DMS114 treated with DMSO at 0.1 percent for 48 hours (cell line): Measurements from ENCODE around the gene SAMD11.
"Not testable (repeated sequence)": the region's sequence is repeated elsewhere in the genome, so short reads cannot be mapped to it uniquely, and the experiment has no call there.

Experiments
- DNase-seq: peaks from one replicate; lab custom pipeline; 2025; ENCODE audit not compliant: unreplicated experiment; lab: John Stamatoyannopoulos, UW

SAMD11 gene, protein sequence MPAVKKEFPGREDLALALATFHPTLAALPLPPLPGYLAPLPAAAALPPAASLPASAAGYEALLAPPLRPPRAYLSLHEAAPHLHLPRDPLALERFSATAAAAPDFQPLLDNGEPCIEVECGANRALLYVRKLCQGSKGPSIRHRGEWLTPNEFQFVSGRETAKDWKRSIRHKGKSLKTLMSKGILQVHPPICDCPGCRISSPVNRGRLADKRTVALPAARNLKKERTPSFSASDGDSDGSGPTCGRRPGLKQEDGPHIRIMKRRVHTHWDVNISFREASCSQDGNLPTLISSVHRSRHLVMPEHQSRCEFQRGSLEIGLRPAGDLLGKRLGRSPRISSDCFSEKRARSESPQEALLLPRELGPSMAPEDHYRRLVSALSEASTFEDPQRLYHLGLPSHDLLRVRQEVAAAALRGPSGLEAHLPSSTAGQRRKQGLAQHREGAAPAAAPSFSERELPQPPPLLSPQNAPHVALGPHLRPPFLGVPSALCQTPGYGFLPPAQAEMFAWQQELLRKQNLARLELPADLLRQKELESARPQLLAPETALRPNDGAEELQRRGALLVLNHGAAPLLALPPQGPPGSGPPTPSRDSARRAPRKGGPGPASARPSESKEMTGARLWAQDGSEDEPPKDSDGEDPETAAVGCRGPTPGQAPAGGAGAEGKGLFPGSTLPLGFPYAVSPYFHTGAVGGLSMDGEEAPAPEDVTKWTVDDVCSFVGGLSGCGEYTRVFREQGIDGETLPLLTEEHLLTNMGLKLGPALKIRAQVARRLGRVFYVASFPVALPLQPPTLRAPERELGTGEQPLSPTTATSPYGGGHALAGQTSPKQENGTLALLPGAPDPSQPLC

DNA sequence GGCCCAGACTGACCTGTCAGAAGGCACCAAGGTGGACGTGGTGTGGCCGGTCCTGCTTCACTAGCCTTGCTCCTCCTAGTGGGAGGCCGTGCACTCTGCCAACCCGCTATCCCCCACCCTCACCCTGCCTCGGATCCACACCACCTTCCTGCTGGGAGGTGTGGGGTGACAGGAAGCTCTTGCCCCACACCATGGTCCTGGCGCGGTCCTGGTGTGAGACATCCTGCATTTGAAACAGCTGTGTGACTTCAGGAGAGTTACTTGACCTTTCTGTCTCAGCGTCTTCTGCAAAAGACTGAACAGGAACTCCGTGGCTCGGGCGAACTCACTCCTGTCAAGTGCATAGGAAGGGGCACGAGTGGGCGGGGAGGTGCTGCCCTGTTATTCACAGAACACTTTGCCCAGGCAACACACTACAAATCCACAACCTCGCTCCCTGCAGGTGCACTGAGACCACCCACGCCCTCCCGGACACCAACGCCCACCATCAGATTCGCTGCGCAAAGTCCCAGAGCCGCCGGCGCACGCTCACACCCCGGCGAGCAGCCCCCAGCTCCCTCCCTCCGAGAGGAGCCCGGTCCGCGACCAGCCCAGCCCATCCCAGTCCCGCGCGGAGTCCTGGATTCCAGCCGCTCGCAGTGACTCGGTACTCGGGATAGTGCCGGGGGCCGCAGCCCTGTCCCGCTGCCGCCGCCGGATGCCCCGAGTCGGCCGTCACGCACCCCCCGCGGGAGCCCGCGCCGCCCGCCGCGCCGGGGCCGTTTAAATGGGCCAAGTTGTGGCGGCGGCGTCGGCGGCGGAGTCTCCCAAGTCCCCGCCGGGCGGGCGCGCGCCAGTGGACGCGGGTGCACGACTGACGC lies at the start of gene SAMD11:
TSS of gene SAMD11 (plus strand) at position 793 of the 860 bp plus-strand sequence. CDS start 509 bp downstream, outside the sequence.
- no peak for DNase-seq

DNA sequence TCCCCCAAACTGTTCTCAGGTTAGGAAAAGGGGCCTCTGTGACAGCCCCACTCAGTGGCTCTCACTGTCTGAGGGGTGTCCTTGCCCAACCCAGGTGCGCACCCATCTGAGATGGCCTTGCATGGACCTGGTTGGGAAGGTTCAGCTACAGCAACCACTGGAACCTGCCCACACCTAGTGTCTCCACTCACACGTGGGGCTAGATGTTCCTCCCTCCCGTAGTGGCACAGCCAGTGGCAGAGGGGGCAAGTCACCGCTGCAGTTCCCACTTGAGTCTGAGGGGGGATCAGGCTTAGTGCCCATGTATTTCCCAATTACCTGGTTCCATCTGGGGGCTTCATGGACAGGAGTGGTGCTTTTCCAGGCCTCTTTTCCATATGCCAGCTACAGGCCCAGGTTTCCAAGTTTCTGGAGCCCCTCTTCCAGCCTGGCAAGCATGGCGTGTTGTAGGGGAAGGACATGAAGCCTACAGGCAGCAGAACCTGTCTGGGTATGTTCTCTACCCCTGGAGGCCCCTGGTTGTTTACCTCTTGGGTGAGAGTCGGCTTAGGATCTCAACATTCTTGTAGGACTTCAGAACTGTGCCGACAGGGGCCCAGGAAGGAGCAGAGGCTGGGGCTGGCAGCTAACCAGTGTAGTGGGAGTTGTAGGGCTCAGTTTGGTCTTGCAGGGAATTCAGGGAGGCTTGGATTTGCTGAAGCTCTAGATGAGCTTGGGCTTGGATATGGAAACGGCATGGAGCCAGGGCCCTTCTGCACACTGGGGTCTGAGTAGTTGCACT lies 47.1 kb upstream of the SAMD11 start:
- DNase-seq: not testable (repeated sequence)

DNA sequence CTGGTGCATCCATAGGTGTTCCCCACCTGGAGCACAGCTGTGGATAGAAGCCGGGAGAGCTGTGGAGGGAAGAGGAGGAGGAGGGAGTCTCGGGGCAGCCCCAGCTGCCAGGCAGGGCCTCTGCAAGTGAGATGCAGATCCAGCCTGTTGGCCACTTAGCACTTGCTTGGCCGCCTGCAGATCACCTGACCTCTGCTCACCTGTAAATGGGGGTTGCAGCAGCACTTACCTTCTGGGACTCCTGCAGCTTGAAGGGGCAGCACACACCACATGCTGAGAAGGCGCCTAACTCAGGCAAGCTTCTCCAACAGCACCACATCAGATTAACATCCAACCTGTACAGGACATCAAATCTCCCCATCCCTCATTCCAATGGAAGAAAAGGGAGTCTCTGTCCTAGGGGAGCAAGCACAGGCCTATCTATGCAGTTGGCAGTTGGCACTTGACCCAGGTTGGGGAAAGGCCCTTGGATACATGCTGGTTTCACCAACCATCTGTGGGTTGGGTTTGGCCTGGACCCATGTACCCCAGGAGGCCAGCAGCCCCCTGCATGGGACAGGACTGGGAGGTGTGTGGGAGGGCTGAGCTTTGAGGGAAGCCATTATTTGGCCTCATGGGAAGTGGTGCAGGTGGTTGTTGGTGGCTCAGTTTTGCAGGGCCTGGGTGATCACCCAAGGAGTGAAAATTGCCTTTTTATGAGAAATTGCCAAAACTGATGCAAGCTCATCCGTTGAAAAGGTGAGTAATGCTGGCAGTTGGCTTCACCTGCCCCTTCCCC lies 46.3 kb upstream of the SAMD11 start:
- DNase-seq: not testable (repeated sequence)

DNA sequence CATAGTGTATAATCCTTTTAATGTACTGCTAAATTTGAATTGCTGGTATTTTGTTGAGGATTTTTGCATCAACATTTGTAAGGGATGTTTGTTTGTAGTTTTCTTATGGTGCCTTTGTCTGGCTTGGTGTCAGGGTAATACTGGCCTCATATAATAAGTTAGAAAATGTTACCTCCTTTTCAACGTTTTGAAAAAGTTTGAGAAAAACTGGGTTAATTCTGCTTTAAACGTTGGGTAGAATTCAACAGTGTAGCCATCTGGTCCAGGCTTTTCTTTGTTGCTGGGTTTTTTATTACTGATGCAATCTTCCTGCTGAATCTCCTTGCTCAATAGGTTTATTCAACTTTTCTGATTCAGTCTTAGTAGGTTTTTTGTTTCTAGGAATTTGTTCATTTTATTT lies 43.2 kb upstream of the SAMD11 start:
- DNase-seq: not testable (repeated sequence)

DNA sequence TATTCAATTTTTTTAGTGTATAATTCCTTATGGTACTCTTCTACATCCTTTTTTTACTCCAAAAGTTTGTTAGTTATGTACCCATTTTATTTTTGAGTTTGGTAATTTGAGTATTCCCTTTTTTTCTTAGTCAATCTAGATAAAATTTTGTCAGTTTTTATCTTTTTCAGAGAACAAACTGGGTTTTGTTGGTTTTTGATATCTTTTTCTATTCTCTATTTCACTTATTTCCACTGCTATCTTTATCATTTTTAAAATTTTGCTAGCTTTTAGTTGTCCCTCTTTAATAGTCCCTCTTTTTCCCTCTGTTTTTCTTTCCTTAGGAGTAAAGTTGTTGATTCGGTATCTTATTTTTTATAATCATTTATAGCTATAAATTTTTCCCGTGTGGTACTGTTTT lies 42.8 kb upstream of the SAMD11 start:
- not testable (repeated sequence) for DNase-seq

DNA sequence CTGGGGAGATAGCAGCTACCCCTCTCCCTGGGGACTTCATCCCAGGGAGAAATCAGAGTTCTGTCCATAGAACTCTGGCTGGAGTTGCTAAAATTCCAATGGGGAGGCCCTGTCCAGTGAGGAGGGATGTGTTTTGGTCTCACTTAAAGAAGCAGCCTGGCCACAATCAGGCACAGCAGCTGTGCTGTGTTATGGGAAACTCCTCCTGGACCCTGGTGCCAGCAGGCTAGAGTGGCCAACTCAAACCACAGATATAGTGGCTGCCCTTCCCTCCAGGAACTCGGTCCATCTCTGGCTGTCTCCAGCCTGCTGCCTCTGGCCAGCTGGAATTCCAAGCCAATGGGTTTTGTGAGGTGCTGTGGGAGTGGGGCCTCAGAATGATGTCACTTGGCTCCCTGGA lies 37.4 kb upstream of the SAMD11 start:
- no peak for DNase-seq

DNA sequence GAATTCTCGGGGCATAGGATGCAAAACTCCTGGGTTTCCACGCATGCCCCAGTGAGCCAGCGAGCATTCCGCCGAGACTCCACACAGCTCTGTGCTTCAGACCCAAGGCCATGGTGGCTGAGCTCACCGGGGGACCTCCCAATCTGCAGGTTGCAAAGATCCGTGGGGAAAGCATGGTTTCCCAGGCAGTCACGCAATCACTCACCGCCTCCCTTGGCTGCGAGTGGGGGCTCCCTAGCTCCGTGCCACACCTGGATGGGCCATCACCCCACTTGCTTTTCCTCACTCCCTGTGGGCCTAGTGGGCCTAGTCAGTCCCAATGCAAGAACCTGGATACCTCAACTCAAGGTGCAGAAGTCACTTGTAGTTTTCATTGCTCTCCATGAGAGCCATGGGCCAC lies 37.0 kb upstream of the SAMD11 start:
- no peak for DNase-seq

DNA sequence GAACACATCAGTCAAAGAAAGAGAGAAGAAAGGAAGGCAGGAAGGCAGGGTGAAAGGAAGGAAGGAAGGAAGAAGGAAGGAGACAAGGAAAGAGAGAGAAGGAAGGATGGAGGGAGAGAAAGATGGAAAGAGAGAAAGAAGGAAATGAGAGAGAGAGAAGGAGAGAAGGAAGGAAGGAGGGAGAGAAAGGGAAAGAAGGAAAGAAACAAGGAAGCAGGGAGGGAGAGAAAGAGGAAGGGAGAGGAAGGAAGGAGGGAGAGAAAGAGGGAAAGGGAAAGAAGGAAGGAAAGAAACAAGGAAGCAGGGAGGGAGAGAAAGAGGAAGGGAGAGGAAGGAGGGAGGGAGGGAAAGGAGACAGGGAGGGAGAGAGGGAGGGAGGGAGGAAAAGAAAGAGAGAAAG lies 35.4 kb upstream of the SAMD11 start:
- DNase-seq: no peak

DNA sequence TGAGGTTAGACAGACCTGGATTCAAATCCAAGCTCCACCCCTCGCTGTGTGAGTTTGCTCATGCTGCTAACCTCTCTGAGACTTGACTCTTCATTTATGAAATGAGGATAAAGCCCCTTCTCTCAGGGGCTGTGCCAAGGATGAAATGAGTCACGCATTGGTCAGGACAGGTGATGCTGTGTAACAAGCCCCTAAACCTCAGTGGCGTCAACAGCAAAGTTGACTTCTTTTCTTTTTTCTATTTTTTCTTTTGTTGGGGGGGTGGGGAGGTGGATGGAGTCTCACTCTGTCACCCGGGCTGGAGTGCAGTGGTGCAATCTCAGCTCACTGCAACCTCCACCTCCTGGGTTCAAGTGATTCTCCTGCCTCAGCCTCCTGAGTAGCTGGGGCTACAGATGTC lies 33.9 kb upstream of the SAMD11 start:
- not testable (repeated sequence) for DNase-seq

DNA sequence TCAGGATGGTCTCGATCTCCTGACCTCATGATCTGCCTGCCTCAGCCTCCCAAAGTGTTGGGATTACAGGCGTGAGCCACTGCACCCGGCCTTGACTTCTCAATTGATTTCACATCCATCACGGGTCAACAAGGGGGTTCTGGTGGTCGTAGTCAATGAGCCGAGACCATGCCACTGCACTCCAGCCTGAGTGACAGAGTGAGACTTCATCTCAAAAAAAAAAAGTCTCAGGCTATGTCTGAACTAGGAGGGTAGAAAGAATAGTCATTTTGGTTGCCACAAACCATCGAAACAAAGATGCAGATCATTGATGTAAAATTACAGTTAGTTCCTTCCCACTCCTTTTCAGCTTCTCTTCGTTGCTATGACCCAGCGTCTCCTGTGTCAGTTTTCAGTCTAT lies 33.5 kb upstream of the SAMD11 start:
- not testable (repeated sequence) for DNase-seq

DNA sequence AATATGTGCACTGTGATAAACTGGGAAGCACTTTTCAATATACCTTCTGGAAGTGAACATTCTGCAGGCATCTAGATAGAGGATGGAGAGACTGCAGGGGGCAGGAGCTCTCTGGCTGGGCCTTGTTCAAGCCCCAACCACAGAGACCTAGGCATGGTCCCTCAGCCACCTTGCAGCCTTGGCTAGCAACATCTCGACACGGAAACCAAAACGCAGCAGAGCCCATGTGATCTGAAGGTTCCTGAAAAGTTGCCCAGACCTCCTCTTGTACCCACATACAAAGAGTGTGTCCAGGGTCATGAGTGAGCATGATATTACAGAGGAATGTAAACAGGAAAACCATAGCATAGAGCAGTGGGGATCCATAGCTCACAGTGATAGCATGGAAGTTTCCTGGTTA lies 33.1 kb upstream of the SAMD11 start:
- DNase-seq: no peak

DNA sequence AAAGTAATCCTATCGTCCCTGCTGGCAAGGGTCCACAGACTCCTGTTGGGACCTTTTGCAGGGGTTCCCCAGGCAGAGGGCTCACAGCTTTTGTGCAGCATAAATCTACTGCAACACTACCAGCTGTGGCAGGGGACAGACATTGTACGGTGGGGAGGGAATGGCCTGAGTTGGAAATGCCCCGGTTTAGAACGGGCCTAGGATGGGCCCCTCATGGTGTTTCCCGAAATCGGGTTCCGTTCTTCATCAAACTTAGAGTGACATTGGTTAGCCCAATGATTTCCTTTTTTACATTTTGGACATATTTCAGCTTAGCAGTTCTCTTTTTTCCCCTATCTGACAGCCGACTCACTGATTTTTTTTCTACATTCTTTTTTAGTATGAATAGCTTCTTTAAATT lies 26.5 kb upstream of the SAMD11 start:
- no peak for DNase-seq

DNA sequence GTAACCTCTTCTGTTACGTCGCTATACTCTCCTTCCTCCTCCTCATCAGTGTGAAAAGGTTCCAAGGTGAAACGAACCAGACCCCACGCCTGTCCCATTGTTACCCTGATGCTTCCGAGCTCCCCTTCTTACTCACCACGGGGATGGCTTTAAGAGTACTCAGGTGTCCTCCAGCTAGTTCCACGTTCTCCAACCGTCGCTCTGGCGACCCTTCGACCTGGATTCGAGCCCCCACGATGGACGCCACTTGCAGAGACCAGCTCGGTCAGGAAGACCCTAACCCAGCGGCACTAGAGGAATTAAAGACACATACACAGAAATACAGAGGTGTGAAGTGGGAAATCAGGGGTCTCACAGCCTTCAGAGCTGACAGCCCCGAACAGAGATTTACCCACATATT lies 25.8 kb upstream of the SAMD11 start:
- DNase-seq: not testable (repeated sequence)

DNA sequence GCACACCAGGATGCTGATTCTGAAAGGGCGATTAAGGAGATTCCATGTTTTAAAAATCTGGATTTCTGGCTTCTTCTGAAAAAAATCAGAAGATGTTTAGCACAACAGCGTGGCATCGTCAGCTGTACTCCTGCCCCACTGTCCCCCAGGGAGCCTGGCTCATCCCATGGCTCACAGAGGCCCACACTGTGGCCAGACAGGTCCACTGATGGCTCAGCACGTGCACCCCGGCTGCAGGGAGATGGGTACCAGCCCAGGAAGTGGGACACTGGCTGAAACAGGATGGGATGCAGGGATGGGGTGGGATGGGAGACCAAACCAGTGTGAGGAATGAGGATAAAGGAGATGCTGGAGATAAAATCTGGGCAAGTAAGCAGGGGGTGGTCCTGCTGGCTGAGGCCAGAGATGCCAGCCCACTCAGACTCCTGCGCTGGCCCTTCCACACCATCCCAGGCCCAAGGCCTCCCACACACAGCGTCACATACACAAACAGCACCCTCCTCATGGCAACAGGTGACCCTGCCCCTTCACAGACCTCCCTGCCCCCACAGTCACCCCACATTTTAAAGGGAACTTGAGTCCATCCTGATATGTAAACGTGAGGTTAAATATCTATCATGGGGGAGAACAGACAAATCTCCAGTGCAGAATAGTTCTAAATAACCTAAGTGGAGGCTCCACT lies 23.9 kb upstream of the SAMD11 start:
- DNase-seq: no peak

DNA sequence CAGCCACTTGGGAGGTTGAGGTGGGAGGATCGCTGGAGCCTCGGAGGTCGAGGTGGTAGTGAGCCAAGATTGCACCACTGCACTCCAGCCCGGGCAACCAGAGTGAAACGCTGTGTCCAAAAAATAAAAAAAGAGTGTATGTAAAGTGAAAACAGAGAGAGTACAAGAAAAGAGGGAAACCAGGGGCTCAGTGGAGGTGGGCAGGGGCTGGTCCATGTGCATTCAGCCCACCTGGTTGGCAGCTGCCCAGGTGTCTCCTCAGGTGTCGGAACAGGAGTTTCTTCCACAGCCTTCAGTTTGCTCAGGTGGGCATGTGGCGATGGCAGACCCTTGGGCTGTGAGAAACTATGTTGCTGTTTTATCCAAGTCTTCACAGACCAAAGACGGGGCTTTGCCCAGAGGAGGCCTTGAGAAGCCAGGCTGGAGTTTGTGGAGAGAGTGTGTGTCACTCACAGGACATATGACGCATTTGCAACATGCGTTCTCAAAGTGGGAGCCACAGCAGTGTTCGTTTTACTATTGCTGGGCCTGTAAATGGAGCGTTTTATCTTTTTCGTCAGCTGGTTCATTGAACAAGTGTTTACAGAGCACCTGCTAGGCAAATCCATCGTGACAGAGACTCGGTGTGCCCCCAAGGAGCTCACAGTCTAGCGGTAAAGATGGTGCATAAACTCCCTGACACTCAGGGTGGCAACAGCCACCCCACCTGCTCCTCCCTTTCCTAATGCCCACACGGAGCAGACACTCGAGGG lies 22.4 kb upstream of the SAMD11 start:
- no peak for DNase-seq

DNA sequence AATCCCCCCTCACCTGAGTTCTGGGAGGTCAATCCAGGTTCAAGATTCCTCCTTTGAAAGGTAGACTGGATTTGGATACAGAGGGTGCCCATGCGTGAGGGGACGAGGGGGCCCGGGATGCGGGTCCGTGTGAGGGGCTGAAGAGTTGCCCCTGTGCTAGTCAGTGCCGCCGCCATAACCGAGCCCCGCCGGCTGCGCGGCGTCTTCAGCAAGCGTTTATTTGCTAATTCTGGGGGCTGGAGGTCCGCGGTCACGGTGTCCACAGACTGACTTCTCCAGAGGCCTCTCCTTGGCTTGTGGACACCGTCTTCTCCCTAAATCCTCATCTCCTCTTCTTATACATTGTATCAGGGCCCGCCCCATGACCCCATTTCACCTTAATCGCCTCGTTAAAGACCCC lies 20.9 kb upstream of the SAMD11 start:
- no peak for DNase-seq

DNA sequence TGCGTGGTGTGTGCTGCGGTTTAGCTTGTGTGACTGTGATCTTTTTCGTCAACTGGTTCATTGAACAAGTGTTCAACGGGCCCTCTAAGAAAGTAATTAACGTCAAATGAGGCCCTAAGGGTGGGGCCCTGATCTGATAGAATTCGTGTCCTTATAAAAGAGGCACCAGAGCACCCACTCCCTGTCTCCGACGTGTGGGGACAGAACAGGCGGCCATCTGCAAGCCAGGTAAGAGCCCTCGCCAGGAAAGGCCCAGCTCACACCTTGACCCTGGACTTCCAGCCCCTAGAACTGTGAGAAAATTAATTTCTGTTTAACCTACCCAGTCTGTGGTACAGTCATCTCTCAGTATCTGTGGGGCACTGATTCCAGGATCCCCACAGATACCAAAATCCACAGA lies 20.4 kb upstream of the SAMD11 start:
- DNase-seq: no peak

DNA sequence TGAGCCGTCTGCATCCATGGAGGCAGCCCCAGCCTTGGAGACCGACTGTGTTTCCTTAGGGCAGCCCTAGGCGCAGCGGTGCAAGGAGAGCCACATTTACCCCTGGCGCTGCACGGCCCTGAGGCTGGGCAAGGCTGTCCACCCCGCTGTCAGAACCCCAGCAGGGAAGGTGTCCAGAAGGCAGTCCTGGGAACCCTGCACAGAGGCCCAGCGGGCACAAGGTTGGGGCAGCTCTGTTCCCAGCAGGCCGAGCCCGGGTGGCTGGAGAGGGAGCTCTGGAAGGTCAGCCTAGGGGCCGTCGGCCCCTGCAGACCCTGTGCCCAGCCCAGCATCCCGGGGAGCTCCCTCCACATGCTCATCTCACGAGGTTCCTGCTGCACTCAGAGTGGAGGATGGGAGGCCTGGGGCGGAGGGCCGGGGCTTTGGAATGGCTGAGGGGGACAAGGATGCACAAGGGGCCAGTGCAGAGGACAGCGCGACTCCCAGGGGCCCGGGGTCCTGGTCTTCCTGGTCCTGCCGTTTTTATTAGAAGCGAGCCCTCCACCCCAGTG lies 19.9 kb upstream of the SAMD11 start:
- no peak for DNase-seq
